HG02885 (cell line): ENCODE results near the gene SETD1B.

Source experiments
- ATAC-seq: cut with Tn5 transposase; IDR thresholded peaks from one replicate; pipeline ENCODE4 v1.9.1; 2021; ENCODE audit warnings: mild to moderate bottlenecking; ENCODE audit not compliant: unreplicated experiment, poor library complexity

The SETD1B gene

GRCh38 chr12:121806546-121807423 lies 3.0 kb downstream of the SETD1B start:
- ATAC-seq: no peak

- ATAC-seq: no peak
Measured at GRCh38 chr12:121807642-121808347, 4.0 kb downstream of the SETD1B start.

GRCh38 chr12:121808623-121809022 lies 4.8 kb downstream of the SETD1B start:
- no peak for ATAC-seq

- ATAC-seq: no peak
Measured at GRCh38 chr12:121809712-121810116, 5.9 kb downstream of the SETD1B start.

- ATAC-seq: no peak
Measured at GRCh38 chr12:121810234-121810817, 6.5 kb downstream of the SETD1B start.

GRCh38 chr12:121810833-121811433 lies 7.1 kb downstream of the SETD1B start:
- no peak for ATAC-seq

GRCh38 chr12:121811434-121812319 lies 7.9 kb downstream of the SETD1B start:
- peak; percentile 79 for ATAC-seq

GRCh38 chr12:121812320-121812871 lies 8.6 kb downstream of the SETD1B start:
- peak; percentile 62 for ATAC-seq

- ATAC-seq: no peak
Measured at GRCh38 chr12:121812921-121813896, 9.4 kb downstream of the SETD1B start.

- ATAC-seq: no peak
Measured at GRCh38 chr12:121813951-121814350, 10.1 kb downstream of the SETD1B start.

- no peak for ATAC-seq
Measured at GRCh38 chr12:121814429-121815119, 10.8 kb downstream of the SETD1B start.

GRCh38 chr12:121815263-121815662 lies 11.5 kb downstream of the SETD1B start:
- ATAC-seq: no peak

GRCh38 chr12:121816925-121817647 lies 13.3 kb downstream of the SETD1B start:
- no peak for ATAC-seq

- ATAC-seq: no peak
Measured at GRCh38 chr12:121817648-121818043, 13.8 kb downstream of the SETD1B start.

GRCh38 chr12:121819212-121819949 lies 15.6 kb downstream of the SETD1B start:
- ATAC-seq: no peak

GRCh38 chr12:121820056-121820455 lies 16.2 kb downstream of the SETD1B start:
- ATAC-seq: no peak
